ENCODE data around the gene GALNT2.

DNA sequence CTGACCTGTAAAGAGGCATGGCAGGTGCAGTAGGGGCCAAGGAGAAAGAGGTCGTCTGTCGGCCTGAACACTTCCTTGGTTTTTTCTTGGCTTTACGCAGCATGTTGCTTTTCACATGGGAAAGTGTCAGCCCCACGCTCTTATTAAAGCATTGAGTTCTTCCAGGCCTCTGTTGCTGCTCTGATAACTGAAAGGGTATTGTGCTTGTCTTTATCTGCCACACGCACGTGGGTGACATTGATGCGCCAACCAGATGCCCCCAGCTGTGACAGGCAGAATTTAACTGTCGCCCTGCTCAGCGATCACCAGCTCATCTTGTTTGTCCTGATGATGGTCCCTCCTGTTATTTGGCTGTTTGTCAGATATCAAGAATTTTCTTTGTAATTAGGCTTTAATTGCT is 76.5 kb downstream of the GALNT2 start:
- TF ChIP-seq, protein P1, sequence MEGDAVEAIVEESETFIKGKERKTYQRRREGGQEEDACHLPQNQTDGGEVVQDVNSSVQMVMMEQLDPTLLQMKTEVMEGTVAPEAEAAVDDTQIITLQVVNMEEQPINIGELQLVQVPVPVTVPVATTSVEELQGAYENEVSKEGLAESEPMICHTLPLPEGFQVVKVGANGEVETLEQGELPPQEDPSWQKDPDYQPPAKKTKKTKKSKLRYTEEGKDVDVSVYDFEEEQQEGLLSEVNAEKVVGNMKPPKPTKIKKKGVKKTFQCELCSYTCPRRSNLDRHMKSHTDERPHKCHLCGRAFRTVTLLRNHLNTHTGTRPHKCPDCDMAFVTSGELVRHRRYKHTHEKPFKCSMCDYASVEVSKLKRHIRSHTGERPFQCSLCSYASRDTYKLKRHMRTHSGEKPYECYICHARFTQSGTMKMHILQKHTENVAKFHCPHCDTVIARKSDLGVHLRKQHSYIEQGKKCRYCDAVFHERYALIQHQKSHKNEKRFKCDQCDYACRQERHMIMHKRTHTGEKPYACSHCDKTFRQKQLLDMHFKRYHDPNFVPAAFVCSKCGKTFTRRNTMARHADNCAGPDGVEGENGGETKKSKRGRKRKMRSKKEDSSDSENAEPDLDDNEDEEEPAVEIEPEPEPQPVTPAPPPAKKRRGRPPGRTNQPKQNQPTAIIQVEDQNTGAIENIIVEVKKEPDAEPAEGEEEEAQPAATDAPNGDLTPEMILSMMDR (IDR thresholded peaks at IDR 0.05) = no peak
- TF ChIP-seq ZFX (IDR thresholded peaks at IDR 0.05; ENCODE audit: borderline replicate concordance) = no peak
